GM21619 (cell line): ENCODE measurements around the gene LCN9.

Source experiments
- ATAC-seq: cut with Tn5 transposase; IDR thresholded peaks from one replicate; pipeline ENCODE4 v1.9.1; 2021; ENCODE audit not compliant: unreplicated experiment

The LCN9 gene

GRCh38 chr9:135696446-135696845, 33.3 kb downstream of the LCN9 start:
- no peak for ATAC-seq

- ATAC-seq: no peak
Observed at GRCh38 chr9:135697226-135697625, 34.1 kb downstream of the LCN9 start.

DNA sequence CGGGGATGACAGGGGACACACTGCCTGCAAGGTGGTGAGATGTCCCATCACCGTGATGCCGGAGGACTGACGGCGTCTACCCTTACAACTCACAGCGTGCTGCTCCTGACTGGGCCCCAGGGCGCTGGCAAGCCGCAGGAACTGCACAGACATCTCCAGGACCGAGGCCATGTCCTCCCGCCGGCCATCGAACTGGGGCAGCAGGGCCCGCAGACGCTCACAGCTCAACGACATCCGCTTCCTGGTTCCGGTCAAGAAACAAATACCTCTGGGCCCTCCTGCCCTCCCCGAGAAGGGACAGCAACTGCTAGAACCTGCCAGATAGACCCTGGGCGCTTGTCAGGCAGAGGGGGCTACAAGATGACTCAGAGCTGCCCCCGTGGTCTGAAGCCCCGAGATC, 35.1 kb downstream of the LCN9 start:
- ATAC-seq: no peak

- ATAC-seq: no peak
Observed at GRCh38 chr9:135698767-135699166, 35.7 kb downstream of the LCN9 start.

- no peak for ATAC-seq
Observed at GRCh38 chr9:135699440-135699839, 36.3 kb downstream of the LCN9 start, which contains the start of gene SOHLH1. Gene SOHLH1 (minus strand): TSS chr9:135699481. CDS start chr9:135699467, 14 bp downstream.

DNA sequence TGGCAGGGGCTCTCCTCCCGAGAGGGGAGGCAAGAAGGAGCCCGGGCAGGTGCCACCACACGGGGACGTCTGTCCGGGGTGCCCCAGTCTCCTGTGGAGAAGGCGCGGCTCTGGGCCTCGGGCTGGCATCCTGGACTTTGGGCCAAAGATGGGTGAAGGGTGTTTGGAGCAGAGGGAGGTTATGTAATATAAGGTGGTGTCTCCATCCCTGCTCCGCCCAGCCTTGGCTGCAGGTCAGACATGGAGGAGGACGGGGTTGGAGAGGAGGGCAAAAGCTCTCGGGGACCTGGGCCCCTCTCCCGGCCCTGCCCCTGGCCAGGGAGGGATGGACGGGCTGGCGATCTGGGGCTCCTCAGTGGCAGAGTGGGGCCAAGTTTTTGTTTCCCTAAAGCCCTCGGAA, 37.4 kb downstream of the LCN9 start:
- ATAC-seq: no peak

DNA sequence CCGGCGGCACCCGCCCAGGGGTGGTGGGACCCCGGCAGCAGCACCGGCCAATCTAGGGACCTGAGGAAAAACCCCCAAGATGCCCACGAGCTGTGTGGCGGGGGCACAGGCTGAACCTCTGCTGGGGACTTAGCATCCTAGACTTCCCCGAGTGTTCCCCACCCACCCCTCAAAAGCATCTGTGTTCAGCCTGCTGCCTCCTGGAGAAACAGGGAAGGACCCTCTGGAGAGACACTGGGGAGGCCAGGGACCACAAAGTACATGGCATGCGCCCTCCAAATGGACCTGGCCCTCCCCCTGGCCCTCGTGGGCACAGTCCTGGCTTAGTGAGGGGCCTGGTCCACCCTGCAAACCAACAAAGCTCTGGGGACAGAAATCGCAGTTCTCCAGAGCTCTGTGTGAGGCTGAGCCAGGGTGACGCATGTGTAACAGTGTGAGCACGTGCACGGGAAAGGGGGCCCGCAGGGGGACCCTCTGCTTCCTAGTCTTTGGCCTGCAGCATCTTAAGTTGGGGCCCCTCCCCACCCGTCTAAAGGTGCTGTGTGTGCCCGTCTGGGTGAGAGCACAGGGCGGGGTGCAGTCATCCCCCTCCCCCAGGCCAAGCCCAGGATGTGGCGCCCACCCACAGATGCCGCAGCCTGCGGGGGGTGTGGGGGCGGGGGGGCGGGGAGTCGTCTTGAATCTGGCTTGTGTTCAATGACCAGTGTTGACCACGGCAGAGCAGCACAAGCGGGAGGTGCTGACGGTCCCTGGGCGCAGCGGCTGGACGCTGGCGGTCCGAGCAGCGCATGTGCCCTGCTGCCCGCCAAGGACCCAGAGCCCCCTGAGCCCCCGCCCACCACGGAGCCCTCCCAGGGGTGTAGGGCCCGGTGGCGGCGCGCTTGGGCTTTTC, 38.2 kb downstream of the LCN9 start:
- no peak for ATAC-seq

DNA sequence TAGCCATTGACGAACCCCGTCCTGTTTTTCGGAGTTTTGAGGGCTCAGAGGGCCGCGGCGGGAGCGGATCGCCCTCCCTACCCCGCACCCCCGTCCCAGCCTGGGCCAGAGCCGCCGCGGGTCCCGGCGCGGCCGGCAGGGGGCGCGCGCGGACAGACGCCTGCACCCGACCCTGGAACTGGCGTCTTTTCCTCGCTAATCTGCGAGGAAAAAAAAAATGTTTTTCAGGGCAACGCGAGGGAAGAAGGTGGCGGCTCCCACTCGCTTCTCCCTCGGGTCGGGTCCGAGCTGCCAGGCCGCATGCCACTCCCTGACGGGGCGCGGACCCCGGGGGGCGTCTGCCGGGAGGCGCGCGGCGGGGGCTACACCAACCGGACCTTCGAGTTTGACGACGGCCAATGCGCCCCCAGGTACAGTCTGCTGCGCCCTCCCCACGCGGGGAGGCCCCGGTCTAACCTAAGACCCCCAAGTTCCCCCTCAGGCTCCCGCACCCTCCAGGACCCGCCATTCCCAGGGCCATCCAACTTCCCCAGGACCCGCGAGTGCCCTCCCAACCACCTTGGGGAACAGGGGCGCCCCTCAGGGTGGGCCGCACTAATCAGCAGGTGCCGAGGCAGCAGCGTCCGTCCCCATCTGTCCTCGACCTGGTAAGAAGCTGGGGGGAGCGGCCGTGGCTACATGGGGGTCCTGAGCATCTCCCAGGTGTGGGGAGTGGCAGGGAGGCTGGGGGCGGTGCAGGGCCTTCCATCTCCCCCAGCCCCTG, 39.0 kb downstream of the LCN9 start, which contains the start of gene KCNT1:
TSS of gene KCNT1 (plus strand) at position 227 of the 763 bp plus-strand sequence. CDS start at position 301, 74 bp downstream.
- ATAC-seq: no peak

- no peak for ATAC-seq
Observed at GRCh38 chr9:135703726-135704125, 40.6 kb downstream of the LCN9 start.

GRCh38 chr9:135704483-135704882, 41.4 kb downstream of the LCN9 start:
- ATAC-seq: no peak

GRCh38 chr9:135705376-135705775, 42.3 kb downstream of the LCN9 start:
- no peak for ATAC-seq

DNA sequence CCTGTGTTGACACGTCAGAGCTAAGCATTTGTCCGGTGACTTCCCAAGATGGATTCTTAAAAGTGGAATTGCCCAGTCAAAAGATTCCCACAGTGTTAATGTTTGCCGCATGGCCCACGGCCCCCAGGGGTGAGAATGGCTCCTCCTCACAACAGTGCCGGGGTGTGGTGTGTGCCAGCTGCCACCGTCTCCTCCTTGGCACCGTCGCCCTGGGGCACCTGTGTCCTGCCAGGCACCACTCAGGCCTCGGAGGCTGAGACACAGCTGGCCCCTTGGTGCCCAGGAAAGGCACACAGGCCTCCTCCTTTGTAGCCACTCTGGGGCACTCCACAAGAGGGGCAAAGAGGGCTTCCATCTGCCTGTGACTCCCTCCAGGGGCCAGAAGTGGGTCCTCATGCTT, 43.2 kb downstream of the LCN9 start:
- no peak for ATAC-seq

DNA sequence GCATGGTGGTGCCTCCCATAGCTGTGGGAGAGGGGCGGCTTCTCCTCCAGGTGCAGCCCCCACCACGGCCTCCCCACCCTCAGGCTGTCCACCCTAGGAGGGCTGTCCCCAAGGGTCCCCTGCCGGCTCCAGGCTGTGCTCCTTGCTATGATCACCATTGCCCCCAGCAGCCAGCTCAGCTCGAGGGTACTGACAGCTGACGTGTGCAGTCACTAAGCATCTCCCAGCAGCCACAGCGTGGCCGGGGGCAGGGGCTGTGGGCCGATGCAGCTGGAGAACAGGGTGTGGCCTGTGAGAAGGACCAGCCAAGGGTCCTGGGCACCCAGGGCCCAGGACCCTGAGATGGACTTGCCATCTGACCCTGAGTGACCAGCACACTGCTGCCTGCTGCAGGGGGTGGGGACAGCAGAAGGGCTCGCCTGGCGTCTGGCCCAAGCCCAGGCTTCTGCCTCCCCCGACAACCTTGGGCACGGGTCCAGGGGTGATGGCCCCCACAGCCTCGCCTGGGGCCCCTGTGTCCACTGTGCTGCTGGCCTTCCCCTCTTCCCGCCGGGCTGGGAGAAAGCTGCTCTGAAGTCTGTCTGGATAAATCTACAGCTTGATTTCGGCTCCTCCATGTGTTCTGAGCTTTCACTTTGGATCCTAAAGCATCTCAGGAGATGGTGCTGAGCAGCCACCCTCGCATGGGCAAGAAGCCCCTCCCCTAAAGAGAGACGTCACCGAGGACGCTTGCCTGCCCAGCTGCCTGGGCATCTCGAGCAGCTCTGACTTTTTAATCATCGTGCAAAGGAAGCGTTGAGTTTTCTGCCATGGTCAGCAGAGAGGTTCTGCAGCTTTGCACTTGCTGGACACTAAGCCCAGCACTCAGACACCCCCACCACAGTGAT, 44.4 kb downstream of the LCN9 start:
- ATAC-seq: no peak

DNA sequence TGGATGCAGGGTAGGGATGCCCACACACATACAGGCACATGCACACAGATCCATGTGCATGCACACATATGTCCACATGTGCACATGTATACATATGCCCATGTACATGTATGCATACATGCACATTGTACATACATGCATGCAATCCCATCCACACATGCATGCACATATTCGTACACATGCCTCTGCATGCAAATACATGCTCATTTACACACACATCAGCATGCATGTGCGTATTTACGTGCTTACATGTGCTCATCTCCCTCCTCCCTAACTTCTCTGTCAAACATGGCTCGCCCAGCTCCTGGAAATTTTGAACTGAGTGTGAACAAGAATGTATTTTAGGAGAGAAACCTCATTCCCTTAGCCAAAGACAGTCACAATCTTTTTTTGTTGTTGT, 45.1 kb downstream of the LCN9 start:
- ATAC-seq: no peak

DNA sequence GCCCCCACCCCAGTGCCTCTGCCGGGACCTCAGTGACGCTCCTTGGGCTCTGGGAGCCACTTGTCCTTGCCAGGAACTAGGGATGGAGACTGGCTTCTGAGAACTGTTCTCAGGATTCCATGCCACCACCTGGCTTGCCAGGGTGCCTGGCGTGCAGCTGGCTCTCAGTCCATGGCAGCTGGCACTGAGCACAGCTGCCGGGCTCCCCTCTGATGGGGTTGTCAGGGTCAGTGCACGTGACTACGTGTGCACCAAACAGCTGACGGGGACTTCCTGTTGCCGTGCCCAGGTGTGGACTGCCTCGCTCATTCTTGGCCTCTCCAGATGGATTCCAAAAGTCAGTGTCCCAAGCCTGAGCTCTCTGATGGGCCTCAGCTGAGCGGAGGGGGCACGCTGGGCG, 48.3 kb downstream of the LCN9 start:
- ATAC-seq: no peak

GRCh38 chr9:135711881-135712280, 48.8 kb downstream of the LCN9 start:
- ATAC-seq: no peak

DNA sequence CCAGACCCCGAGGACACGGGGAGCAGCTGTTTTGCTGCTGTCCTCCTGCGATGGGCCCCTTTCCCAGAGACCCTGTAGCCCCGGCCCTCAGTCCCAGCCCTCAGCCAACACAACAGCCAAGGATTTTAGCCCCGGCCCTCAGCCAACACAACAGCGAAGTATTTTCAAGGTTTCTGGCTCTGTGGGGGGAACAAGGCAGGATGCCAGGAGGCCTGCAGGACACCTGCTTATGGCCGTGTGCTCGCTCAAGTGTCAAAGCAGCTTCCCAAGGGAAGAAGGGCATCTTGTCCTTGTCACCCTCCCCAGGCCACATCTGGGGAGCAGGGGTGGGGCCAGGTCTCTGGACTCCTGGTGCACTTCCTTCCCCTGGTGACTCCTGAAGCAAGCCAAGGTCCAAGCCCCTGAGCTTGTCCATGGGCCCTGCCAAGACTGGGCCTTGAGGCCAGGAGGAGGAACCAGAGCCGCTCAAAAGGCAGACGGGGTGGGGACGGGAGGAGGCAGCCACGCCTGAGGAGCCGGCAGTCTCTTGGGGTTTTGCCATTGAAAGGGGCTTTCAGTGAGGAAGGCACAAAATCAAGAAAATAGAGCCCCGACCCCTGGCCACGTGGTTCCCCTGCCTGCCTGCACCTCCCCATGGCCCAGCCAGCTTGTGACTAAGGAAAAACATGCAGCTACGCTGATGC, 49.6 kb downstream of the LCN9 start:
- ATAC-seq: no peak

DNA sequence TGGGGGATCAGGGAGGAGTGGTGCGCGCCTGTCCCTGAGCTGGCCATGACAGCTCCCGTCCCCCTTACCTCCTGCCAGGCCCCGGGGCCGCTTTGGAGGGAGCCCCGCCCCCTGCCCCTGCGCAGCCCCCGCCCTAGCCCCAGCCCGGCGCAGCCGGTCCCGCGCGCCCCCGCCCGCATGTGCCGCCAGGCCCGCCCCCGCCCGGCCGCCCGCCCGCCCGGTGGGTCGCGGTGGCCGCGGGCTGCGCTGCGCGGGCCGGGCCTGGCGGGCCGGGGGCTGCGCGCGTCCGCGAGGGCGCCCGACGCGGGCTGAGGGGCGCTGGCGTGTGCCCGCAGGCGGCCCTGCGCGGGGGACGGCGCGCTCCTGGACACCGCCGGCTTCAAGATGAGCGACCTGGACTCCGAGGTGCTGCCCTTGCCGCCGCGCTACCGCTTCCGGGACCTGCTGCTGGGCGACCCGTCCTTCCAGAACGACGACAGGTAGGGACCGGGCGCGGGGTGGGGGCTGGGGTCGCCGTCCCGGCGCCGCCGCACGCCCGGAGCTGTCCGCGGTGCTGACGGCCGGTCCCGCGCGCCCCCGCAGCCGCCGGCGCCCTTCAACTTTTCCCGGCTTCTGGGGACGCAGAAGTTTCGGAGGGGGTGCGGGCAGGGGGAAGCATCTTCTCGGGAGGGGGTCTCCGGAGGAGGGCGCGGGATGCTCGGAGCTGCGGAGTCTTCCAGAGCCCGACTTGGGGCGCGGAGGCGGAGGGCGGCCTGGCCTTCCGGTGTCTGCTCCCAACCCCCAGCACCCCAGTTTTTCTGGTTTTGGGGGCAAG, 51.3 kb downstream of the LCN9 start:
- ATAC-seq: no peak

DNA sequence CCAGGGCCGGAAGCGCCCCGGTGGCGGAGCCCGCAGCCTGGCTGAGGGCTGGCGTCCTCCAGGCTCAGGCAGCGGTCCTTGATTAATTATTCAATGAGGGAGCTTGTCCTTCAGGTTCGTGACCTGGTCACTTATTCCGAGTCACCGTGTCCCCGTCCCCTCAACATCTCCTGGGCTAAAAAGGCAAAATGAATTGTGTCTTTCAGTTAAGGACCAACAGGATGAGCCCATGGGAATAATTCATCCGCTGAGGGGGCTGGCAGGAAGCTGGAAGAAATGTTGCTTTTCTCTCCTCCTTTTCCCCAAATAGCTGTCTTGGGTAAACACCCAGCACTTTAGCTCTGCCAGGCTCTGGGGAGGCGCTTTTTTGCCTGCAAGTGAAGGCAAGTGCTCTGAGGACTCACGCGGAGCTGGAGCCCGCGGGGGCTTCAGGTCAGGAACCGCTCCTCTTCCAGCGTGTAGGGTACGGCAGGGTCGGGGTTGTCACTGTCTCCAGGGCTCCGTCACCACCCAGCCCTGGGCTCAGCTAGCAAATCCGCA, 52.0 kb downstream of the LCN9 start:
- no peak for ATAC-seq
